ENCODE data around the gene DNPEP. TPM values are rescaled to one million over a fixed set of nuclear protein-coding genes. Genes with fewer than 3 reads are reported as not detected.

DNPEP gene
- total and polyA plus RNA-seq, 2 of the 8 experiments (the other 6 are each of a cell fraction or from before 2014, with no cell fraction given) = 59.8 to 109 TPM

GRCh38 chr2:219388121-219388906, 602 bp upstream of the DNPEP start (continued):
- TF ChIP-seq JUND (IDR thresholded peaks at IDR 0.05; ENCODE audit: low read length) = peak; percentile 26; the same call in 1 of the 2 replicates
- TF ChIP-seq SIX5 (IDR thresholded peaks at IDR 0.05; ENCODE audit: low read depth, low read length) = no peak
- TF ChIP-seq, protein P1, sequence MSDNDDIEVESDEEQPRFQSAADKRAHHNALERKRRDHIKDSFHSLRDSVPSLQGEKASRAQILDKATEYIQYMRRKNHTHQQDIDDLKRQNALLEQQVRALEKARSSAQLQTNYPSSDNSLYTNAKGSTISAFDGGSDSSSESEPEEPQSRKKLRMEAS (IDR thresholded peaks at IDR 0.05) = peak; percentile 19; the same call in 1 of the 2 replicates
- no peak; the same call in 1 of the 2 replicates for TF ChIP-seq SUZ12 (IDR thresholded peaks at IDR 0.05; ENCODE audit: low read length)
- no peak for TF ChIP-seq CHD2 (IDR thresholded peaks at IDR 0.05; ENCODE audit: low read length)
- TF ChIP-seq EGR1 (IDR thresholded peaks at IDR 0.05; ENCODE audit: borderline replicate concordance, low read depth, low read length) = peak; percentile 64; the same call in 1 of the 2 replicates
- peak; percentile 38 for TF ChIP-seq KDM4A (IDR thresholded peaks at IDR 0.05; ENCODE audit: low read depth, low read length, severe bottlenecking)
- TF ChIP-seq ZNF274 (IDR thresholded peaks at IDR 0.05; ENCODE audit: borderline replicate concordance, extremely low read depth, low read length) = no peak
- no peak for TF ChIP-seq JUN (IDR thresholded peaks at IDR 0.05; ENCODE audit: low read depth, low read length)

Measured in H1 (cell line).